ENCODE results near the gene FGD2. TPM values are rescaled to one million over a fixed set of nuclear protein-coding genes. Genes with fewer than 3 reads are reported as not detected.

Gene FGD2
- total and polyA plus RNA-seq, 9 of the 15 experiments (the other 6 are each of a cell fraction or from before 2014, with no cell fraction given): 0.09 TPM; not detected in 8

- TF ChIP-seq KAT7 (CRISPR knock-in tag; IDR thresholded peaks at IDR 0.05; ENCODE audit: borderline replicate concordance) (no peak), ZBTB1 (CRISPR knock-in tag; IDR thresholded peaks at IDR 0.05; ENCODE audit: borderline replicate concordance, low read depth) (no peak), FOXP4 (CRISPR knock-in tag; IDR thresholded peaks at IDR 0.05; ENCODE audit: borderline replicate concordance) (no peak), E2F1 (CRISPR knock-in tag; IDR thresholded peaks at IDR 0.05) (no peak), HDAC8 (tag; IDR thresholded peaks at IDR 0.05) (no peak), ZZZ3 (IDR thresholded peaks at IDR 0.05) (no peak), CBX5 (IDR thresholded peaks at IDR 0.05; ENCODE audit: borderline replicate concordance, low read depth) (no peak), THRAP3 (IDR thresholded peaks at IDR 0.05; ENCODE audit: borderline replicate concordance) (no peak), GTF2B (IDR thresholded peaks at IDR 0.05; ENCODE audit: extremely low read depth, insufficient read length) (no peak), SNAPC5 (CRISPR knock-in tag; IDR thresholded peaks at IDR 0.05) (no peak), ESRRB (CRISPR knock-in tag; IDR thresholded peaks at IDR 0.05; ENCODE audit: borderline replicate concordance) (no peak), SRSF3 (IDR thresholded peaks at IDR 0.05; ENCODE audit: insufficient read depth, low read length) (no peak), POLR2H (tag; IDR thresholded peaks at IDR 0.05; ENCODE audit: low read depth) (no peak), BRCA1 (IDR thresholded peaks at IDR 0.05) (no peak), BRCA1 (CRISPR knock-in tag; IDR thresholded peaks at IDR 0.05) (no peak), ZNF263 (CRISPR knock-in tag; IDR thresholded peaks at IDR 0.05; ENCODE audit: borderline replicate concordance) (no peak), KDM1A (IDR thresholded peaks at IDR 0.05) (peak in 1 of 2 experiments; percentile 95; a peak in 2 of 4 replicates), MCM5 (IDR thresholded peaks at IDR 0.05; ENCODE audit: low read depth) (no peak), ZFP1 (CRISPR knock-in tag; IDR thresholded peaks at IDR 0.05) (no peak), ZNF217 (CRISPR knock-in tag; IDR thresholded peaks at IDR 0.05) (no peak), SIRT6 (IDR thresholded peaks at IDR 0.05; ENCODE audit: low read depth, low read length) (no peak), ZNF740 (CRISPR knock-in tag; IDR thresholded peaks at IDR 0.05) (no peak), ZNF740 (tag; IDR thresholded peaks at IDR 0.05) (no peak), MLLT1 (IDR thresholded peaks at IDR 0.05) (peak; percentile 53 to 58; a peak in 1 of 4 replicates), ZSCAN29 (IDR thresholded peaks at IDR 0.05) (no peak)
These were observed 15.4 kb downstream of the FGD2 start (continued) for GRCh38 chr6:37020812-37021211.
